ENCODE results near the gene ELMO1.
"Not testable (repeated sequence)": the region's sequence is repeated elsewhere in the genome, so short reads cannot be mapped to it uniquely, and the experiment has no call there.

The ELMO1 gene

GRCh38 chr7:36985866-36986400 lies 462.7 kb downstream of the ELMO1 start:
- TF ChIP-seq JUND (IDR thresholded peaks at IDR 0.05; ENCODE audit: low read depth): no peak
- peak in 1 of 2 experiments; percentile 41 for DNase-seq (ENCODE audit: low read depth in 1 of 2, low spot score in 1 of 2)
- in situ Hi-C loops (cut with HindIII; ENCODE audit: low pct_unique_long_range_greater_than_20kb, low sequenced_read_pairs): no loop called here

GRCh38 chr7:36985316-36985715 lies 463.3 kb downstream of the ELMO1 start:
- TF ChIP-seq JUND (IDR thresholded peaks at IDR 0.05; ENCODE audit: low read depth): no peak
- in situ Hi-C loops (cut with HindIII; ENCODE audit: low pct_unique_long_range_greater_than_20kb, low sequenced_read_pairs): no loop called here
- no peak for DNase-seq (ENCODE audit: low read depth in 1 of 2, low spot score in 1 of 2)

- in situ Hi-C loops (cut with HindIII; ENCODE audit: low pct_unique_long_range_greater_than_20kb, low sequenced_read_pairs): no loop called here
- no peak for DNase-seq (ENCODE audit: low read depth in 1 of 2, low spot score in 1 of 2)
- no peak for TF ChIP-seq JUND (IDR thresholded peaks at IDR 0.05; ENCODE audit: low read depth)
Observed at GRCh38 chr7:36984710-36985312, 463.9 kb downstream of the ELMO1 start.

GRCh38 chr7:36984041-36984521 lies 464.6 kb downstream of the ELMO1 start:
- no peak for DNase-seq (ENCODE audit: low read depth in 1 of 2, low spot score in 1 of 2)
- in situ Hi-C loops (cut with HindIII; ENCODE audit: low pct_unique_long_range_greater_than_20kb, low sequenced_read_pairs): no loop called here

GRCh38 chr7:36982766-36983165 lies 465.9 kb downstream of the ELMO1 start:
- TF ChIP-seq JUND (IDR thresholded peaks at IDR 0.05; ENCODE audit: low read depth): no peak
- DNase-seq (ENCODE audit: low read depth in 1 of 2, low spot score in 1 of 2): no peak
- in situ Hi-C loops (cut with HindIII; ENCODE audit: low pct_unique_long_range_greater_than_20kb, low sequenced_read_pairs): no loop called here

More at GRCh38 chr7:36984041-36984521, 464.6 kb downstream of the ELMO1 start:
- TF ChIP-seq JUND (IDR thresholded peaks at IDR 0.05; ENCODE audit: low read depth): no peak

- in situ Hi-C loops (cut with HindIII; ENCODE audit: low pct_unique_long_range_greater_than_20kb, low sequenced_read_pairs): no loop called here
- no peak for DNase-seq (ENCODE audit: low read depth in 1 of 2, low spot score in 1 of 2)
- no peak for TF ChIP-seq JUND (IDR thresholded peaks at IDR 0.05; ENCODE audit: low read depth)
Observed at GRCh38 chr7:36979810-36980248, 468.8 kb downstream of the ELMO1 start.

GRCh38 chr7:36978461-36978860 lies 470.2 kb downstream of the ELMO1 start:
- DNase-seq (ENCODE audit: low read depth in 1 of 2, low spot score in 1 of 2): no peak
- in situ Hi-C loops (cut with HindIII; ENCODE audit: low pct_unique_long_range_greater_than_20kb, low sequenced_read_pairs): no loop called here
- TF ChIP-seq JUND (IDR thresholded peaks at IDR 0.05; ENCODE audit: low read depth): no peak

- no peak for DNase-seq (ENCODE audit: low read depth in 1 of 2, low spot score in 1 of 2)
- no peak for TF ChIP-seq JUND (IDR thresholded peaks at IDR 0.05; ENCODE audit: low read depth)
- in situ Hi-C loops (cut with HindIII; ENCODE audit: low pct_unique_long_range_greater_than_20kb, low sequenced_read_pairs): no loop called here
Observed at GRCh38 chr7:36977878-36978277, 470.8 kb downstream of the ELMO1 start.

GRCh38 chr7:36973534-36973933 lies 475.1 kb downstream of the ELMO1 start:
- in situ Hi-C loops (cut with HindIII; ENCODE audit: low pct_unique_long_range_greater_than_20kb, low sequenced_read_pairs); DNase-seq (ENCODE audit: low read depth in 1 of 2, low spot score in 1 of 2): not testable (repeated sequence)

- no peak for DNase-seq (ENCODE audit: low read depth in 1 of 2, low spot score in 1 of 2)
- in situ Hi-C loops (cut with HindIII; ENCODE audit: low pct_unique_long_range_greater_than_20kb, low sequenced_read_pairs): no loop called here
- TF ChIP-seq JUND (IDR thresholded peaks at IDR 0.05; ENCODE audit: low read depth): no peak
Observed at GRCh38 chr7:36972140-36972518, 476.5 kb downstream of the ELMO1 start.

- in situ Hi-C loops (cut with HindIII; ENCODE audit: low pct_unique_long_range_greater_than_20kb, low sequenced_read_pairs): no loop called here
- DNase-seq (ENCODE audit: low read depth in 1 of 2, low spot score in 1 of 2): peak in 1 of 2 experiments; percentile 64
- TF ChIP-seq JUND (IDR thresholded peaks at IDR 0.05; ENCODE audit: low read depth): no peak
Observed at GRCh38 chr7:36971515-36972139, 477.0 kb downstream of the ELMO1 start.

- no peak for TF ChIP-seq JUND (IDR thresholded peaks at IDR 0.05; ENCODE audit: low read depth)
- in situ Hi-C loops (cut with HindIII; ENCODE audit: low pct_unique_long_range_greater_than_20kb, low sequenced_read_pairs): no loop called here
- no peak for DNase-seq (ENCODE audit: low read depth in 1 of 2, low spot score in 1 of 2)
Observed at GRCh38 chr7:36970551-36971514, 477.8 kb downstream of the ELMO1 start.
